Inflammatory macrophage treated with lipopolysaccharide for 1 hour (primary cell): Measurements from ENCODE around the gene TUBA3E.
"Not testable (repeated sequence)": the region's sequence is repeated elsewhere in the genome, so short reads cannot be mapped to it uniquely, and the experiment has no call there.

ENCODE experiments used
- DNase-seq, 2 donors: peaks; one replicate each; pipeline ENCODE4 v3.0.0-alpha.2; 2020 to 2022

The TUBA3E gene

DNA sequence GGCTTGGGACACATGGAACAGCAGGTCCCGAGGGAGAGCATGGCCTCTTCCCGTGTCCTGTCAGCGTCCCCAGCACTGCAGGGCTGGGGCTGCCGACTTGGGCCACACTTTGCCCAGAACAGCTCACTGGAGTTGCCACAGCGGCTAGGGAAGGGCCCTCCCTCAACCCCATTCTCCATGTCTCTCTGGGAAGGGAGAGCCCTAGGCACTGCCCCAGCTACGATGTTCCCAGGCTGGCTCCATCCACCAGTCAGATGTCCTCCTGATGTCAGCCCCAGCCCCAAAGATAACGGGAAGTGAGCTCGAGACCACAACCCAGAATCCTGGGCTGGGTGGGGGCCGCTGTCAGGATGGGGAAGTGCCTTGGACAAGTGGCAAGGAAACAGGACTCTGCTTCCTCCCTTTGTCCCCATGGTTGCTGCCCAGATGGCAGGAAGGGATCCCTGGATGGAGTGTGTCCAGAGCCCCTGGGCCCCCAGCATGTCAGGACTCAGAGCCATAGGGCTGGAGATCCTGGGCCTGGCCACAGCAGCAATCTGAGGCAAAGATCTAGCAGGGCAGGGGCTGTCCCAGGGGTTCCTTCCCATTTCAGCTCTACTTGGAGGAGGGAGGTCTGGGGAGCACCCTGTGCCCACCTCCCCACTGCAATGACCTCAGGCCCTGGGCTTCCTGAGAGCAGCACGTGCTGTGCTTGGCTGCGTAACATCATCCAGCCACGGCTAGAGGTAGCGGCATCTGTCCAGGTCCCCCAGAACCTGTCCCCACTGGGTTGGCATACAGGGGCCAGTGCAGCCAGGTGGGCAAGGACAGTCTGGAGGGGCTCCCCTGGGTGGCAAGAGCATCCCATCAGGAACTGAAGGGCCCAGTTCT lies 55.6 kb downstream of the TUBA3E start:
- not testable (repeated sequence) for DNase-seq
